Measurements from ENCODE around the gene ANKRD40.

ANKRD40 gene

DNA sequence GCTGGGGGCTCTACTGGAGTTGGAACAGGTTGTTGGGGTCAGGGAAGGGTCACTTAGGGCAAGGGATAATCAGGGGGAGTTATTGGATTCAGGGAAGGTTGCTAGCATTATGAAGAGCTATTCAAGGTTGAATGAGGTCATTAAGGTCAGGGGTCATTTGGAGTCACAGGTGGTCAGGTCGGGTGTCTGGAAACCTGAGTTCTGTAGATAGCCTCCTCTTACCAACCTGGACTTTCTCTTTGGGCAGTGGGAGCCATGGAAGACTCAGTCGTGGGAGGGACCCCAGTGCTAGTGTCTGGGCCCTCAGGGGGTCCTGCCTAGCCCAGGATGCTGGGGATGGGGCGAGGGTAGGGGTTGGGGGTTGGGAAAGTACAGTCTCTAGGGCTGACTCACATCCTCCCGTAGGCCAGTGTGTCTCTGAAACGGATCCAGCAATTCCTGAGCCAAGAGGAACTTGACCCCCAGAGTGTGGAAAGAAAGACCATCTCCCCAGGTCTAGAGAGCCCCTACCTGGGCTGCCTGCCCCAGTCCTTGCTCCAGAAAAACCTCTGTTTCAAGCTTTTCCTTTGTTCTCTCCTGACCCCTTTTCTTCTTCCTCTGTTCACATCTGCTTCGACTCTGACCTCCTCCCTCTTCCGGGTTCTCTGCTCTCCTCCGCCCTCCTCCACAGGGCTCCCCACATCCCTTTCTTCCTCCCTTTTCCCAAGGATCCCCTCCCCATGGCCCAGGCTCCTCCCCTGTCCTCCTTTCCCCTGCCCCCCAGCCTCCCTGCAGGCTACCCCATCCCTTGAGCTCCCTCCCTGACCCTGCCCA is 39.5 kb downstream of the ANKRD40 start:
- DNase-seq (ENCODE audit: low read depth in 2 of 2): no peak

DNA sequence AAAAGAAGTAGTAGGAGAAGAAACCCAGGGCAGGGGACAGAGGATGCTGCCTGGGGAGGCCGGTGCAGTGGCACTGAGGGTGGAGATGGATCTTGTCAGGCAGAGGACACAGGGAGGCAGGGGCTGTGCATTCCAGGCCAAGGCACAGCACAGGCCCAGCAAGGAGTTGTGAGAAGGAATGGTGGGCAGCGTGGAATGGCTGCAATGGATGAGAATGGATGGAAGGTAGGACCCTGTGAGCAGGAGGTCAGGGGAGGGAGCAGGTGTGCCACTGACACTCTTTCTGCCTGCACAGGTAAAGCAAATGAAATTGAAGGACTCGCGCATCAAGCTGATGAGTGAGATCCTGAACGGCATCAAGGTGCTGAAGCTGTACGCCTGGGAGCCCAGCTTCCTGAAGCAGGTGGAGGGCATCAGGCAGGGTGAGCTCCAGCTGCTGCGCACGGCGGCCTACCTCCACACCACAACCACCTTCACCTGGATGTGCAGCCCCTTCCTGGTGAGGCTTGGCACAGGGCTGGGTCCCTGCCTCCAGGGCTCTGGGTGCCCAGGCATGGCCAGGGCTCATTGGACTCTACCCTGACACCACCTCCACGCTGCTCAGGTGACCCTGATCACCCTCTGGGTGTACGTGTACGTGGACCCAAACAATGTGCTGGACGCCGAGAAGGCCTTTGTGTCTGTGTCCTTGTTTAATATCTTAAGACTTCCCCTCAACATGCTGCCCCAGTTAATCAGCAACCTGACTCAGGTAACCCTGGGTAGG is 40.3 kb downstream of the ANKRD40 start:
- no peak for DNase-seq (ENCODE audit: low read depth in 2 of 2)

DNA sequence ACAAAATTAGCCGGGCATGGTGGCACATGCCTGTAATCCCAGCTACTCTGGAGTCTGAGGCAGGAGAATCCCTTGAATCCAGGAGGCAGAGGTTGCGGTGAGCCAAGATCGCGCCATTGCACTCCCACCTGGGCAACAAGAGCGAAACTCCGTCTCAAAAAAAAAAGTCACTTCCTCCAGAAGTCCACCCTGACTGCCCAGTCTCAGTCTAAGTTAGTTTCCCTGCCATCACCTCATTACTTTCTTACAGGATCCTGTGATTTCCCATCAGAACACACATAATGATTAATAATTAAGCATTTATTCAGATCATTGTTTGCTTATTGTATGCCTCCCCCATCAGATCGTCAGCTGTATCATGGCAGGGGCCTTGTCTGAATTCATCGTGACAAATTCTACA is 41.4 kb downstream of the ANKRD40 start:
- no peak for DNase-seq (ENCODE audit: low read depth in 2 of 2)

- DNase-seq (ENCODE audit: low read depth in 2 of 2): no peak
These were observed 41.9 kb downstream of the ANKRD40 start for GRCh38 chr17:50665838-50666237.

DNA sequence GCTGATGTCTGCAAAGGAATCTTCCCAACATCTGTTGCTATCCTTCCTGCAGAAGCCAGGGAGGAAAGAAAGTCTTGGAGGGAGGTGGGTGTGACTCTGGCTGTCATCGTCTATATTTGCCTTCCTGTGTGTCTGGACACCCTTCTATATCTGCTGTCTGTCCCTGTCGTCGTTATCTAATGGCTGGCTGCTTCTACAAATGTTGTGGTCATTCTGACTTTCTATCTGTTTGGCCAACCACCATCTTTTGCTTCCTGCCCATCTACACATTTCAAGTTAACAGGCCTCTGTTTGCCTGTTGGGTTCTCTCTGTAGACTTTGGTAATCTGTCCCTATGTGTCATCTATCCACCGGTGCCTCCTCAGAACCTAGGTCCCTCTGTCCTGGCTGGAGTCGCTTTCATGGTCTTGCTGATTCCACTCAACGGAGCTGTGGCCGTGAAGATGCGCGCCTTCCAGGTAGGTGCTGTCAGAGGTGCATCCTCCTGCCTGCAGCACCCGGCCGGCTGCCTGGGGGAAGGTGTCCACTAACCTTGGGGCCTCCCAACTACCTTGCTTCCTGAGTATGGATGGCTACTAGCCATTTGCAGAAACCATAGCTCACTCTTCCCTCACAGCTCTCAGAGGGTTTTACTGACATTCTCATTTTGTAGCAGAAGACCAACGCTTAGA is 42.8 kb downstream of the ANKRD40 start:
- no peak for DNase-seq (ENCODE audit: low read depth in 2 of 2)

- no peak for DNase-seq (ENCODE audit: low read depth in 2 of 2)
These were observed 43.8 kb downstream of the ANKRD40 start for GRCh38 chr17:50663812-50664374.

DNA sequence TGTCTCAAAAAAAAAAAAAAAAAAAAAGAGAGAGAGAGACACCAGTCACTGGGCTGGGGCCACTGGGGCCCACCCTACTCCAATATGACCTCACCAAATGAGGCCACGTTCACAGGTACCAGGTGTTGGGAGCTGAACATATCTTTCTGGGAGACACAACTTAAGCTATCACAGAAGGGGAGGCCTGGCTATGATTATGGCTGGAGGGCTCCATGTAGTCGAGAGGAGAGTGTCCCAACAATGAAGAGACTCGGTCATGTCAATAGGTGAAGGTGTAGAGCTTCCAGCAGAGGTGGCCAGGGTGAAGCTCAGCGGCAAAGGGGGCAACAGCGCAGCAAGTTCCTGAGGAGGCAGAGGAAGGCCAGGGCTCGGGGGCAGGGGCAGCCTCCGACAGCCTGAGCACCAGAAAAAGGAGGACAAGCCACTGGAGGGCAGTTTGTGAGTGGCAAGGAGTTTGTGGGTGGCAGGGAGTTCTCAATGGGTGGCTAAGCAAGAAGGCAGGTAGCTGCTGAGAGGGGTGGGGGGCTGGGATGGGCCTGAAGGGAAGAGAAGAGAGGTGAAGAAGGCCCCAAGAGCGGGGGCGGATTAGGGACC is 45.0 kb downstream of the ANKRD40 start:
- no peak for DNase-seq (ENCODE audit: low read depth in 2 of 2)

DNA sequence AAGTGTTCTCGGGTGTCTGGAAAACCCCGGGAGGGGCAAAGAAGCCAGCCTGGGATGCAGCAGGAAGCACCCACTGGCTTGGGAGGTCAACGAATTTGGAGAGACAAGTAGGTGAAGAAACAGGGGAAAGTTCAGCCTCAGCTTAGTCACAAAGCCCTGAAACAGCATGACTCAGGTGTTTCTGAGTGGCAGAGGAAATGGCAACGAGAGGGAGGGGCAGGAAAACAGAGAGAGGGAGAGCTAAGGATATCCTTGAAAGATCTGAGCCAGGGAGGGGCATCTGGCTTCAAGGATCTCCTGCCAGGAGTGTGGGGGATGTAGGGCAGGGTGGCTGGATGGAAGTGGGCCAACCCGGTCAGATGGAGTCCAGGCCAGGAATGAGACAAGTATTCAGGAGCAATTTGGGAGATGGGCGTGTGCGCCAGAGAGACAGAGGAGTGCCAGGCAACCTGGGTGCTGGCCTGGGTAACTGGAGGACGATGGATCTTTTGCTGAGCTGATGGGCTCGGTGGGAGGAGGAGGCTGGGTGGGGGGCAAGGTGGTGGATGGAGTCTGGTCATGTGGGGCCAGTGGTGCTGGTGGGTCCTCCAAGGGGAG is 45.8 kb downstream of the ANKRD40 start:
- peak; percentile 47 to 54 for DNase-seq (ENCODE audit: low read depth in 2 of 2)

GRCh38 chr17:50661348-50661747 is 46.4 kb downstream of the ANKRD40 start:
- no peak for DNase-seq (ENCODE audit: low read depth in 2 of 2)

DNA sequence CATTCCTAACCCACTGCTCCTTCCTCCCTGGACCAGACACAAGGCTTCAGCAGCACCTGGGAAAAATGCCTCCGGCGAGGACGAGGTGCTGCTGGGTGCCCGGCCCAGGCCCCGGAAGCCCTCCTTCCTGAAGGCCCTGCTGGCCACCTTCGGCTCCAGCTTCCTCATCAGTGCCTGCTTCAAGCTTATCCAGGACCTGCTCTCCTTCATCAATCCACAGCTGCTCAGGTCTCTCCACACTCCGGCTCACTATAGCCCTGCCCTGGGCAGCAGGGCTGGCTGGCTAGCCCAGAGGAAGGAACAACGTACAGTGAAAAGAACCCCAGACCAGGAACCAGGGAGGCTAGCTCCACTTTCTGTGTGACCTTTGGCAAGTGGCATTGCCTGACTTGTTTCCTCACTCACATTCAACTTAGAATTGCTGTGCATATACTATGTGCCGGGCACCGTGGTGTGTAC is 46.8 kb downstream of the ANKRD40 start:
- no peak for DNase-seq (ENCODE audit: low read depth in 2 of 2)

DNA sequence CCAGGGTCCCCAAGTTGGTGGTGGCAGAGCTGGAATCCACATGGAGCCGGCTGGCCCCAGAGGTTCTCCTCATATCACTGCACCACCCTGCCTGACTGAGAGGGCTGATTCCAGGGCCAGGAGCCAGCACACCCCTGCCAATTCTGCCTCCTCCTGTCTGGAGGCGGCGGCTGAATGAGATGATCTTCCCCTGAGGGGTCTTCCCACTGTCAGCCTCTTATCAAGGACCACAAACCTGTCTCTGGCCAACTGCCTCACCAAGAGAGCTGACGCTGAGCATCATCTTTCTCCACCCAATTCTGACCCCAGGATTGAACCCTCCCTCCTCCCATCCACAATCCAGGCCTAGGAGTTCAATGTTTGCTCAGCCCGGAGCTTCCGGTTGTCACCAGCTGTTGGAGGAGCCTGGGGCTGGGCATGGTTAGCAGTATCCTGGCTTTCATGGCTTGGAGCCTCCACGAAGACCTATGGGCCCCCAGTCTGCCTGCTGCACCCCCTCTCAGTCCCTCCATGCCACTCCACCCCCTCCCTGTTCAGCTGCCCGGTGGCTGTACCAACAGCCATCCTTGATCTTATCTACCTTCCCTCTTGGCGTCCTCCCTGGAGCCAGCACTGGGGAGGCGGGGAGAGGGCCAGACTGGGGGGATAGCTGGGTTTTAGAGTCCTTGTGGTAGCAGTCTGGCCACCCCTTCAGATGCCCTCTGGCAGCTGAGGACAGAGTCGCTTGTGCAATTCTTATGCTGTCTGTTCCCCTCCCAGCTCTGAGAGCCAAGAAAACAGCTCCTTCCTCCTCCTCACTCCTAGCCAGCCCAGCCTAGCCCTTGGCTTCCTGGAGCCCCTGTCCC is 47.5 kb downstream of the ANKRD40 start:
- no peak for DNase-seq (ENCODE audit: low read depth in 2 of 2)

DNA sequence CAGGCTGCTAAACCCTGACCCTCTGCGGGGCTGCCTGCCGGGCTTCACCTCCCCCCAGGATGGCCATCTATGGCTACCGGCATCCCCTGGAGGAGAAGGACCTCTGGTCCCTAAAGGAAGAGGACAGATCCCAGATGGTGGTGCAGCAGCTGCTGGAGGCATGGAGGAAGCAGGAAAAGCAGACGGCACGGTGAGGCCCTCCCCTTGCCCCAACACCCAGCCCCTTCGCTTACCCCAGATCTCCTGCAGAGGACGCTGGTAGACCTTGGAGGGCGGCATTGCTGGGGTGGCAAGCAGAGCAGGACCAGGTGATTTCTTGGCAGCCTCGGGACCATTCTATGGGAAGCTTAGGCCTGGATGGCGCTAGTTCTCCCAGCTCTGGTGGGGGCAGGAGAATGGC is 48.5 kb downstream of the ANKRD40 start:
- no peak for DNase-seq (ENCODE audit: low read depth in 2 of 2)

- DNase-seq (ENCODE audit: low read depth in 2 of 2): no peak
These were observed 49.1 kb downstream of the ANKRD40 start for GRCh38 chr17:50658616-50659015.

- DNase-seq (ENCODE audit: low read depth in 2 of 2): no peak
These were observed 50.1 kb downstream of the ANKRD40 start for GRCh38 chr17:50657627-50658026.

GRCh38 chr17:50657054-50657453 is 50.7 kb downstream of the ANKRD40 start:
- no peak for DNase-seq (ENCODE audit: low read depth in 2 of 2)

DNA sequence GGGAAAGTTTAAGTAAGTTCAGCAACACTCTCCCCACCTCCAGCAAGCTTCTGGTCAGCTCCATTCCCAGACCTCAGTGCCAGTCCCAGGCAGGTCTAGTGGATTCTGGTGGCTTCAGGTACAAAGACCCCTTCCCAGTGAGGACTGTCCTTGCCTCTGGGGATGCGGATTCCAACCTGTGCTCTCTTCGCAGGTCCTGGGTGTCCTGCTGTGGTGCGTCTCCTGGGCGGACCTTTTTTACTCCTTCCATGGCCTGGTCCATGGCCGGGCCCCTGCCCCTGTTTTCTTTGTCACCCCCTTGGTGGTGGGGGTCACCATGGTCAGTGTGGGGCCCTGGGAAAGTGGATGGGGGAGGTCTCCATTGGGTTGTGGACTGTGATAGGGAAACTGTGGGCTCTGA is 51.2 kb downstream of the ANKRD40 start:
- no peak for DNase-seq (ENCODE audit: low read depth in 2 of 2)

DNA sequence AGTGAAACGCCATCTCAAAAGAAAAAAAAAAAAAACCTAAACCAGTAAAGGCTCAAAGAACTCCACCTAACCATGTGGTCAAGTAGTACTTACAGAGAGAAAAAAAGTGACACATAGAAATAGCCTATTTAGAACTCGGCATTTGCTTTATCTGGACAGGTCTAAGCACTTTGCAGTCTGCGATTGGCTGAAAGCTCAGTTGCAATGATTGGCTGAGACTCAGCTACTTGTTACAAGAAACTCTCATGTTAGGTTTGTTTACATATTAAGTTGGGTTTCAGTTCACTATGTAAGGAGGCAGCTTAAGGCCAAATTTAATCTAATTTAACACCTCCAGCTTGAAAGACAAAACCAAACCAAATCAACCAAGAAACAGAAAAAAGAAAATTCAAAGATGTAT is 54.0 kb downstream of the ANKRD40 start:
- no peak for DNase-seq (ENCODE audit: low read depth in 2 of 2)

DNA sequence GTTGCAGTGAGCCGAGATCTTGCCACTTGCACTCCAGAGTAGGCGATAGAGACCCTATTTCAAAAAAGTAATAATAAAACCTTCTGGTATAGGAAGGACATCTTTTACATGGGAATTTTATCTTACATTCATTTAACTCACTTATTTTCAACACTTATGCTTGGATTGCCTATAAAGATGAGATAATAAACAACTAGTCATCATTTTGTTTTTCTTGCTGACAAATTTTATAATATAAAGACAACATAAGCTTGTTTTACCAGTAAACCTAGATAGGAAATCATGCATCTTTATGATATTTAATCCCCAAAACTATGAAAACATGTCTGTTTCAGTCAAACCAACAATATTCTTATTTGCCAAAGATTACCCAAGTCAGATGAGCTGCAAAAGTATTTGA is 56.1 kb downstream of the ANKRD40 start:
- no peak for DNase-seq (ENCODE audit: low read depth in 2 of 2)

DNA sequence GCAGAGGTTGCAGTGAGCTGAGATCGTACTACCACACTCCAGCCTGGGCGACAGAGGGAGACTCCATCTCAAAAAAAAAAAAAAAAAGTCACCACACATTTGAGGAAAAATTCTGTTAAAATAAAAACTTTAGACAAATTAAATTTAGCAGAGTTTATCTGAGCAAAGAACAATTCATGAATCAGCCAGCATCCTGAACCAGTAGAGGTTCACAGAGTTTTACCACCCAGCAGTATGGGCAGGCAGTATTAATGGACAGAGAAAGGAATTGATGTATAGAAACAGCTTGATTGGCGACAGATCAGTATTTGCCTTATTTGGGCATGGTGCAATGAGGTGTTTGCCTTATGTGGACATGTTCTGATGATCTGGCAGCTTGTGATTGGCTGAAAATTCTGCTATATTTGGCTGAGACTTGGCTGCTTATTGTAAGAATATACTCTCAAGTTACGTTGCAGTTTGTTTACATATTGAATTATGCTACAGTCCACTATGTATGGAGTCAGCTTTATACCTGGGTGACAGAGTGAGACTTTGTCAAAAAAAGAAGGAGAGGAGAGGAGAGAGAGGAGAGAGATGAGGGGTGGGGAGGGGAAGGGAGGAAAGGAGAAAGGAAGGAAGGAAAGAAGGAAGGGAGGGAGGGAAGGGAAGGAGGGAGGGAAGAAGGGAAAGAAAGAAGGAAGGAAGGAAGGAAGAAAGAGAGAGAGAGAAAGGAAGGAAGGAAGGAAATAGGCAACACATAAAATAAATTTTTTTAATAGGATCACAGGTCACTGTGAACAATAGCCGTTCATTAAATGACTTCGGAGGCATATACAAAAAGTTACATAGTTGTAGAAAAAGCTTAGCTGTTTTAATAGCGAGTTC is 58.4 kb downstream of the ANKRD40 start:
- DNase-seq (ENCODE audit: low read depth in 2 of 2): no peak

DNA sequence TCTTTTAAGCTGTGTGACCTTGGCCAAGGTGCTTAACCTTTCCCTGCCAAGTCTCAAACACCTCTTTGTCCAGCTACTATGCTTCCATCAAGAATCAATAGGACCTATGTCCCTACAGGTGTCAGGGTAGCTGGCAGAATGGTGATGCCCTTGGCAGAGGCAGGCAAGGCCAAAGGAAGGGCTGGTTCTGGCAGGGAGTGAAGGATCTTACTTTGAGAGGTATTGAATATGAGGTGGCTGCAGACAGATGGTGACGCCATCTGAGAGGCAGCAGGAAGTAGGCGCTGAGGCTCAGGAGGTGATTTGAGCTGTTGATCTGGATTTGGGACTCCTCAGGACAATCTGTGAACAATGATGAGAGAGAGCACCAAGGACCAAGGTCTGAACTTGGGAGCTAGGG is 60.5 kb downstream of the ANKRD40 start:
- no peak for DNase-seq (ENCODE audit: low read depth in 2 of 2)

Measured in fibroblast of skin of left quadriceps (primary cell).